ENCODE measurements around the gene TRIM37.
"Not testable (repeated sequence)": the region's sequence is repeated elsewhere in the genome, so short reads cannot be mapped to it uniquely, and the experiment has no call there.

The TRIM37 gene

GRCh38 chr17:58969156-58969555 lies 137.5 kb downstream of the TRIM37 start:
- in situ Hi-C loops (cut with HindIII; ENCODE audit: low sequenced_read_pairs) = no loop called here
- no peak overlapping the region for H3K4me3 ChIP-seq (ENCODE audit: low read depth, low read length)
- DNase-seq (ENCODE audit: low read depth, low spot score) = no peak
- no peak for TF ChIP-seq CTCF (IDR thresholded peaks at IDR 0.05; ENCODE audit: low read depth, low read length)

- DNase-seq (ENCODE audit: low read depth, low spot score) = no peak
- no peak overlapping the region for H3K4me3 ChIP-seq (ENCODE audit: low read depth, low read length)
- no peak for TF ChIP-seq CTCF (IDR thresholded peaks at IDR 0.05; ENCODE audit: low read depth, low read length)
- in situ Hi-C loops (cut with HindIII; ENCODE audit: low sequenced_read_pairs) = no loop called here
Measured at GRCh38 chr17:58968426-58969061, 138.1 kb downstream of the TRIM37 start.

- H3K4me3 ChIP-seq (ENCODE audit: low read depth, low read length) = no peak overlapping the region
- in situ Hi-C loops (cut with HindIII; ENCODE audit: low sequenced_read_pairs) = no loop called here
- no peak for TF ChIP-seq CTCF (IDR thresholded peaks at IDR 0.05; ENCODE audit: low read depth, low read length)
- DNase-seq (ENCODE audit: low read depth, low spot score) = no peak
Measured at GRCh38 chr17:58966208-58966607, 140.5 kb downstream of the TRIM37 start.

GRCh38 chr17:58965221-58965620 lies 141.5 kb downstream of the TRIM37 start:
- TF ChIP-seq CTCF (IDR thresholded peaks at IDR 0.05; ENCODE audit: low read depth, low read length) = no peak
- DNase-seq (ENCODE audit: low read depth, low spot score) = no peak
- in situ Hi-C loops (cut with HindIII; ENCODE audit: low sequenced_read_pairs) = no loop called here
- no peak overlapping the region for H3K4me3 ChIP-seq (ENCODE audit: low read depth, low read length)

GRCh38 chr17:58960068-58960467 lies 146.6 kb downstream of the TRIM37 start:
- in situ Hi-C loops (cut with HindIII; ENCODE audit: low sequenced_read_pairs) = no loop called here
- peak; percentile 78 for DNase-seq (ENCODE audit: low read depth, low spot score)
- peak; percentile 47 for TF ChIP-seq CTCF (IDR thresholded peaks at IDR 0.05; ENCODE audit: low read depth, low read length)
- no peak overlapping the region for H3K4me3 ChIP-seq (ENCODE audit: low read depth, low read length)

GRCh38 chr17:58957725-58958073 lies 149.0 kb downstream of the TRIM37 start:
- H3K4me3 ChIP-seq (ENCODE audit: low read depth, low read length); DNase-seq (ENCODE audit: low read depth, low spot score); in situ Hi-C loops (cut with HindIII; ENCODE audit: low sequenced_read_pairs): not testable (repeated sequence)

GRCh38 chr17:58956997-58957724 lies 149.5 kb downstream of the TRIM37 start:
- no peak for TF ChIP-seq CTCF (IDR thresholded peaks at IDR 0.05; ENCODE audit: low read depth, low read length)
- no peak overlapping the region for H3K4me3 ChIP-seq (ENCODE audit: low read depth, low read length)
- in situ Hi-C loops (cut with HindIII; ENCODE audit: low sequenced_read_pairs) = no loop called here
- DNase-seq (ENCODE audit: low read depth, low spot score) = peak; percentile 67

- H3K4me3 ChIP-seq (ENCODE audit: low read depth, low read length); DNase-seq (ENCODE audit: low read depth, low spot score); in situ Hi-C loops (cut with HindIII; ENCODE audit: low sequenced_read_pairs): not testable (repeated sequence)
Measured at GRCh38 chr17:58954358-58954757, 152.3 kb downstream of the TRIM37 start.
